Ishikawa (cell line): ENCODE data around the gene MDM4.

Experiments used
- CEBPB ChIP-seq: IDR thresholded peaks from 2 replicates; pipeline ENCODE4 v1.6.1; 2012
- EP300 ChIP-seq: IDR thresholded peaks from 2 replicates; pipeline ENCODE4 v1.6.1; 2012; ENCODE audit warnings: borderline replicate concordance
- NFIC ChIP-seq: IDR thresholded peaks from 2 replicates; pipeline ENCODE4 v1.6.1; 2012
- REST ChIP-seq: IDR thresholded peaks from 2 replicates; pipeline ENCODE4 v1.6.1; 2012; ENCODE audit warnings: low read depth, mild to moderate bottlenecking
- USF1 ChIP-seq: IDR thresholded peaks from 2 replicates; pipeline ENCODE4 v1.6.1; 2012

GRCh38 chr1:204574016-204574864 is 58.0 kb downstream of the MDM4 start:
- TF ChIP-seq REST (no peak), NFIC (no peak), CEBPB (no peak), EP300 (no peak), USF1 (no peak)
